H1 (cell line): ENCODE results near the gene CCL25. TPM values are rescaled to one million over a fixed set of nuclear protein-coding genes. Genes with fewer than 3 reads are reported as not detected.

Experiments used
- CTCF ChIA-PET: fragments of 300-600 bp; sonication (Branson Sonifier 250); formaldehyde crosslinking; loops from one replicate; lab custom pipeline; 2021; ENCODE audit not compliant: partially characterized antibody; lab: Charles Lee
- POLR2A ChIA-PET: fragments of 300-600 bp; sonication (Branson Sonifier 250); formaldehyde crosslinking; loops from one replicate; lab custom pipeline; 2021; ENCODE audit warnings: inconsistent platforms; ENCODE audit not compliant: partially characterized antibody; lab: Charles Lee
- DNase-seq, 2 experiments: peaks; one replicate each; pipeline versions ENCODE4 v3.0.0 to v3.0.0-alpha.2; 2010 to 2022; ENCODE audit warnings: low spot score in 2 of 2, low read depth in 1 of 2, mixed read lengths in 1 of 2
- FAIRE-seq: peaks from 2 replicates; lab custom pipeline; 2011; peaks lifted over from hg19 to GRCh38; lab: Jason Lieb, UNC
- H2AFZ ChIP-seq: 2 replicates; pipeline ENCODE4 v1.8.1; 2012; ENCODE audit warnings: low read length, inconsistent platforms
- H2AK5ac ChIP-seq: 2 replicates; pipeline ENCODE4 v1.6.1; 2013; ENCODE audit warnings: low read depth, low read length
- H2BK120ac ChIP-seq: replicated peaks from 2 replicates; pipeline ENCODE3; 2013; ENCODE audit warnings: low read depth, low read length, inconsistent platforms
- H2BK12ac ChIP-seq: 2 replicates; pipeline ENCODE4 v1.6.1; 2013; ENCODE audit warnings: low read depth, low read length
- H2BK15ac ChIP-seq: 2 replicates; pipeline ENCODE4 v1.6.1; 2013; ENCODE audit warnings: low read length
- H2BK20ac ChIP-seq: 2 replicates; pipeline ENCODE4 v1.6.1; 2013; ENCODE audit warnings: low read length
- H2BK5ac ChIP-seq: 2 replicates; pipeline ENCODE4 v1.6.1; 2013; ENCODE audit warnings: low read depth, low read length
- H3K14ac ChIP-seq: 2 replicates; pipeline ENCODE4 v1.6.1; 2013; ENCODE audit warnings: inconsistent platforms; ENCODE audit not compliant: insufficient read length
- H3K18ac ChIP-seq: 2 replicates; pipeline ENCODE4 v1.6.1; 2013; ENCODE audit warnings: low read length; ENCODE audit errors: extremely low read depth
- H3K23ac ChIP-seq: 2 replicates; pipeline ENCODE4 v1.6.1; 2013; ENCODE audit warnings: inconsistent platforms; ENCODE audit not compliant: insufficient read length
- H3K23me2 ChIP-seq: 2 replicates; pipeline ENCODE4 v1.6.1; 2013; ENCODE audit warnings: low read depth, low read length
- H3K27ac ChIP-seq: 2 replicates; pipeline ENCODE4 v1.6.1; 2011; ENCODE audit warnings: low read depth, low read length, inconsistent platforms
- H3K27me3 ChIP-seq, 4 experiments: replicated peaks in 1 of 4; 1 replicate in 1 of 4; 2 replicates in 3 of 4; pipeline versions ENCODE4 v1.6.1 to v1.8.1; 2011 to 2013; ENCODE audit warnings: low read length in 3 of 4, mild to moderate bottlenecking in 3 of 4, inconsistent platforms in 2 of 4, mixed read lengths in 2 of 4, moderate library complexity in 1 of 4; ENCODE audit not compliant: control insufficient read depth in 3 of 4, insufficient read depth in 3 of 4; ENCODE audit errors: extremely low read depth in 1 of 4
- H3K36me3 ChIP-seq, 4 experiments: 2 replicates each; pipeline versions ENCODE4 v1.6.1 to v1.8.1; 2011 to 2013; ENCODE audit warnings: mild to moderate bottlenecking in 4 of 4, low read length in 3 of 4, moderate library complexity in 2 of 4, control low read depth in 1 of 4, inconsistent platforms in 1 of 4; ENCODE audit not compliant: insufficient read depth in 4 of 4, control insufficient read depth in 2 of 4
- H3K4ac ChIP-seq: replicated peaks from 2 replicates; pipeline ENCODE3; 2013; ENCODE audit warnings: low read length, low read depth, mixed read lengths, inconsistent platforms; ENCODE audit not compliant: insufficient read length
- H3K4me1 ChIP-seq, 4 experiments: replicated peaks in 1 of 4; 1 replicate in 1 of 4; 2 replicates in 3 of 4; pipeline versions ENCODE4 v1.6.1 to v1.8.1; 2011 to 2013; ENCODE audit warnings: low read length in 3 of 4, inconsistent platforms in 2 of 4, mixed read lengths in 1 of 4; ENCODE audit not compliant: insufficient read depth in 4 of 4, control insufficient read depth in 3 of 4
- H3K4me2 ChIP-seq, 2 experiments: 2 replicates each; pipeline versions ENCODE4 v1.6.1 to v1.8.1; 2011 to 2013; ENCODE audit warnings: low read depth in 2 of 2, low read length in 2 of 2, control low read depth in 1 of 2, inconsistent platforms in 1 of 2, mild to moderate bottlenecking in 1 of 2; ENCODE audit not compliant: insufficient read depth in 1 of 2
- H3K4me3 ChIP-seq, 4 experiments: fragments of 200-600, 300-600 bp in 1 of 4; sonication (generic), shearing (Covaris generic), sonication (Bioruptor Twin) in 1 of 4; 2 replicates each; pipeline versions ENCODE4 v1.5.1 to v1.8.1; 2011 to 2016; ENCODE audit warnings: low read length in 4 of 4, low read depth in 3 of 4, control low read depth in 2 of 4, inconsistent platforms in 2 of 4, mild to moderate bottlenecking in 2 of 4, mixed read lengths in 1 of 4, moderate library complexity in 1 of 4; ENCODE audit not compliant: insufficient read depth in 2 of 4; ENCODE audit errors: extremely low read depth in 1 of 4
- H3K56ac ChIP-seq: replicated peaks from 2 replicates; pipeline ENCODE3; 2013; ENCODE audit warnings: low read depth, mild to moderate bottlenecking, mixed read lengths, low read length, inconsistent platforms; ENCODE audit not compliant: insufficient read length
- H3K79me1 ChIP-seq: 2 replicates; pipeline ENCODE4 v1.6.1; 2013; ENCODE audit warnings: low read depth, low read length, control low read depth
- H3K79me2 ChIP-seq, 2 experiments: 2 replicates each; pipeline versions ENCODE4 v1.6.1 to v1.8.1; 2012 to 2013; ENCODE audit warnings: low read length in 2 of 2, mild to moderate bottlenecking in 2 of 2, inconsistent platforms in 1 of 2; ENCODE audit not compliant: insufficient read depth in 2 of 2, control insufficient read depth in 1 of 2
- H3K9ac ChIP-seq, 4 experiments: replicated peaks in 1 of 4; 1 replicate in 1 of 4; 2 replicates in 3 of 4; pipeline versions ENCODE4 v1.6.1 to v1.8.1; 2011 to 2013; ENCODE audit warnings: low read depth in 3 of 4, low read length in 3 of 4, control low read depth in 2 of 4, mild to moderate bottlenecking in 2 of 4, moderate library complexity in 2 of 4, inconsistent platforms in 1 of 4; ENCODE audit errors: extremely low read depth in 1 of 4
- H3K9me3 ChIP-seq, 2 experiments: 2 replicates each; pipeline versions ENCODE4 v1.6.1 to v1.8.1; 2012 to 2013; ENCODE audit warnings: mild to moderate bottlenecking in 2 of 2, moderate library complexity in 2 of 2, control low read depth in 1 of 2, inconsistent platforms in 1 of 2, low read depth in 1 of 2, low read length in 1 of 2, mixed read lengths in 1 of 2; ENCODE audit not compliant: insufficient read depth in 2 of 2
- H4K20me1 ChIP-seq, 2 experiments: replicated peaks in 1 of 2; 2 replicates each; pipeline versions ENCODE3 to v1.8.1; 2011 to 2013; ENCODE audit warnings: inconsistent platforms in 2 of 2, low read length in 2 of 2, mild to moderate bottlenecking in 1 of 2; ENCODE audit not compliant: insufficient read depth in 2 of 2, control insufficient read depth in 1 of 2
- H4K5ac ChIP-seq: 2 replicates; pipeline ENCODE4 v1.6.1; 2013; ENCODE audit warnings: low read length, low read depth, mixed read lengths, inconsistent platforms; ENCODE audit not compliant: insufficient read length
- H4K8ac ChIP-seq: 2 replicates; pipeline ENCODE4 v1.8.0; 2013; ENCODE audit warnings: mild to moderate bottlenecking, moderate library complexity, low read length, inconsistent platforms; ENCODE audit not compliant: insufficient read depth; ENCODE audit errors: extremely low read depth
- H4K91ac ChIP-seq: replicated peaks from 2 replicates; pipeline ENCODE3; 2013; ENCODE audit warnings: low read length, mixed read lengths, inconsistent platforms; ENCODE audit not compliant: insufficient read length
- CBX5 ChIP-seq: fragments of 300-800, 300-1000 bp; sonication (generic); IDR thresholded peaks from 2 replicates; pipeline ENCODE4 v1.7.1; 2016; ENCODE audit warnings: antibody characterized with exemption, low read length, low read depth
- CBX8 ChIP-seq: fragments of 300-800, 300-1000 bp; sonication (generic); IDR thresholded peaks from 2 replicates; pipeline ENCODE4 v1.7.1; 2016; ENCODE audit warnings: low read depth, low read length, borderline replicate concordance
- FOSL1 ChIP-seq: IDR thresholded peaks from 2 replicates; pipeline ENCODE4 v1.6.1; 2011; ENCODE audit warnings: mild to moderate bottlenecking, low read depth, low read length, moderate library complexity; ENCODE audit not compliant: insufficient read depth
- JUND ChIP-seq: IDR thresholded peaks from 2 replicates; pipeline ENCODE4 v1.6.1; 2011; ENCODE audit warnings: mild to moderate bottlenecking, improper control_type of control experiment, low read length
- KDM5A ChIP-seq: fragments of 200-600 bp; IDR thresholded peaks from 2 replicates; pipeline ENCODE4 v1.7.1; 2012; ENCODE audit warnings: mild to moderate bottlenecking, low read length, inconsistent platforms, mixed read lengths
- POLR2AphosphoS5 ChIP-seq: IDR thresholded peaks from 2 replicates; pipeline ENCODE4 v1.6.1; 2011; ENCODE audit warnings: low read depth, low read length
- RFX5 ChIP-seq: IDR thresholded peaks from 2 replicates; pipeline ENCODE4 v1.6.1; 2011; ENCODE audit warnings: low read depth, low read length, improper control_type of control experiment, borderline replicate concordance
- SAP30 ChIP-seq: fragments of 300-600 bp; sonication (generic); IDR thresholded peaks from 2 replicates; pipeline ENCODE4 v1.7.1; 2012; ENCODE audit warnings: low read length, moderate library complexity, mild to moderate bottlenecking, inconsistent platforms; ENCODE audit not compliant: insufficient read depth, insufficient replicate concordance
- SIN3A ChIP-seq, 2 experiments: IDR thresholded peaks in 1 of 2; conservative IDR thresholded peaks in 1 of 2; 2 replicates each; pipeline ENCODE4 v1.6.1; 2011 to 2012; ENCODE audit warnings: low read length in 2 of 2, improper control_type of control experiment in 1 of 2, low read depth in 1 of 2, mild to moderate bottlenecking in 1 of 2
- SIRT6 ChIP-seq: IDR thresholded peaks from one replicate; pipeline ENCODE4 v1.7.1; 2012; ENCODE audit warnings: low read length, inconsistent platforms
- SUZ12 ChIP-seq: fragments of 200-600 bp; sonication (generic); IDR thresholded peaks from 2 replicates; pipeline ENCODE4 v1.6.1; 2012; ENCODE audit warnings: mild to moderate bottlenecking, inconsistent platforms, low read length, moderate library complexity, mixed read lengths
- USF2 ChIP-seq: IDR thresholded peaks from 2 replicates; pipeline ENCODE4 v1.6.1; 2011; ENCODE audit warnings: low read length, improper control_type of control experiment
- YY1 ChIP-seq: IDR thresholded peaks from 2 replicates; pipeline ENCODE4 v1.6.1; 2011; ENCODE audit warnings: low read depth, mild to moderate bottlenecking, low read length
- WGBS, 2 experiments: shearing (Covaris generic) in 1 of 2; methylation state at CpG; one replicate each; pipeline versions ENCODE4 v1.1.6 to v1.1.7; 2013 to 2015; ENCODE audit warnings: low lambda C conversion rate in 2 of 2, mixed read lengths in 2 of 2, inconsistent platforms in 1 of 2, low coverage in 1 of 2, missing lambda C conversion rate in 1 of 2; ENCODE audit not compliant: insufficient replicate concordance in 2 of 2, insufficient coverage in 1 of 2, insufficient read length in 1 of 2; ENCODE audit errors: extremely low coverage in 1 of 2, missing lambda C conversion rate in 1 of 2; 5-methylcytosine and 5-hydroxymethylcytosine counted together
- polyA plus RNA-seq, 7 experiments: library from polyadenylated mRNA; depleted of rRNA in 3 of 7; stranded (reverse) in 5 of 7; unstranded in 2 of 7; fragments of >200 nt in 5 of 7; fragments of 200-250 nt in 2 of 7; gene quantifications; 1 replicate in 5 of 7; 2 replicates in 1 of 7; 4 replicates in 1 of 7; pipeline versions ENCODE4 v1.2.1 to v1.2.3, GENCODE V29; 2011 to 2013; ENCODE audit warnings: missing spikeins in 2 of 7, mixed read lengths in 2 of 7
- total RNA-seq: library from RNA; stranded (reverse); fragmentation: NEBNext Ultra II Directional; extraction: Animal tissue kit (Norgen Biotek cat#: 25700); gene quantifications from 2 replicates; pipeline ENCODE4 v1.2.1, GENCODE V29; 2021

The CCL25 gene
- total and polyA plus RNA-seq, 2 of the 8 experiments (the other 6 are each of a cell fraction or from before 2014, with no cell fraction given) = 0.59 TPM; not detected in 1

GRCh38 chr19:8086849-8087248 is 34.3 kb downstream of the CCL25 start:
- no peaks in the 10 kb centered on the region for H3K9me3 ChIP-seq
- FAIRE-seq = no peak
- no peak overlapping the region for H3K23ac ChIP-seq
- no peak overlapping the region for H3K18ac ChIP-seq
- H3K27me3 ChIP-seq = no peaks in the 10 kb centered on the region
- H2BK12ac ChIP-seq = no peak overlapping the region
- no peaks in the 10 kb centered on the region; a peak in 1 of 7 replicates for H3K4me1 ChIP-seq
- H3K27ac ChIP-seq = no peak overlapping the region
- no peak overlapping the region for H2BK120ac ChIP-seq
- H3K23me2 ChIP-seq = peaks cover 5% of the 10 kb centered on the region; the same call in 1 of the 2 replicates
- no peak overlapping the region for H2BK5ac ChIP-seq
- H3K56ac ChIP-seq = no peak overlapping the region
- H3K4me3 ChIP-seq = no peak overlapping the region
- no peak overlapping the region for H2BK20ac ChIP-seq
- no peak overlapping the region for H3K14ac ChIP-seq
- H4K91ac ChIP-seq = no peak overlapping the region
- no peak overlapping the region for H4K5ac ChIP-seq
- no peaks in the 10 kb centered on the region for H3K79me2 ChIP-seq
- peaks cover 15 to 42% (median 36%) of the 10 kb centered on the region in 4 experiments for H3K36me3 ChIP-seq
- no peak overlapping the region for H4K8ac ChIP-seq
- no peak overlapping the region for H2BK15ac ChIP-seq
- CTCF ChIA-PET = interaction anchor here (0.6 kb wide), 1 partner anchor 1414 kb away, joined by 4 read pairs; no protein-coding TSS in a partner anchor
- no peak overlapping the region for H3K4me2 ChIP-seq
- POLR2A ChIA-PET = no interaction called here
- no peak overlapping the region for H2AFZ ChIP-seq
- H4K20me1 ChIP-seq = peaks cover 0 to 5% of the 10 kb centered on the region in 2 experiments
- H2AK5ac ChIP-seq = no peak overlapping the region
- no peak overlapping the region for H3K9ac ChIP-seq
- no peak for DNase-seq
- H3K4ac ChIP-seq = no peak overlapping the region
- H3K79me1 ChIP-seq = no peaks in the 10 kb centered on the region; the same call in 1 of the 2 replicates
- WGBS, 2 experiments = 93% methylated on average over 13 of the region's 13 CpGs; no CpG with 5 or more reads in 1 of the 2 experiments
- TF ChIP-seq POLR2AphosphoS5 (no peak), YY1 (no peak), FOSL1 (no peak), SIN3A (conservative IDR thresholded peaks at IDR 0.05 in 1 of 2, IDR thresholded peaks at IDR 0.05 in 1 of 2; ENCODE audit: low read depth in 1 of 2, low read length in 2 of 2) (no peak), KDM5A (no peak), SIRT6 (no peak), USF2 (no peak), SAP30 (no peak), CBX5 (no peak), JUND (no peak), SUZ12 (no peak), RFX5 (no peak), CBX8 (no peak)
